Measurements from ENCODE around the gene EFCAB8.
"Not testable (repeated sequence)": the region's sequence is repeated elsewhere in the genome, so short reads cannot be mapped to it uniquely, and the experiment has no call there.

EFCAB8 gene

GRCh38 chr20:32914031-32914430 is 55.3 kb downstream of the EFCAB8 start:
- no peak for DNase-seq

- no peak for DNase-seq
These were observed 58.6 kb downstream of the EFCAB8 start for GRCh38 chr20:32917191-32917950.

- no peak for DNase-seq
These were observed 59.6 kb downstream of the EFCAB8 start for GRCh38 chr20:32918296-32918695.

- DNase-seq, result no peak
These were observed 60.0 kb downstream of the EFCAB8 start for GRCh38 chr20:32918751-32919150.

- no peak for DNase-seq
These were observed 61.3 kb downstream of the EFCAB8 start for GRCh38 chr20:32920066-32920465.

- DNase-seq, result no peak
These were observed 62.0 kb downstream of the EFCAB8 start for GRCh38 chr20:32920530-32921298.

- no peak for DNase-seq
These were observed 63.7 kb downstream of the EFCAB8 start for GRCh38 chr20:32922466-32922865.

- DNase-seq, result no peak
These were observed 66.1 kb downstream of the EFCAB8 start for GRCh38 chr20:32924781-32925180.

GRCh38 chr20:32925481-32926196 is 66.9 kb downstream of the EFCAB8 start:
- no peak for DNase-seq

- no peak for DNase-seq
These were observed 70.4 kb downstream of the EFCAB8 start for GRCh38 chr20:32929162-32929561.

- no peak for DNase-seq
These were observed 71.5 kb downstream of the EFCAB8 start for GRCh38 chr20:32930181-32930580.

- DNase-seq, result no peak
These were observed 72.0 kb downstream of the EFCAB8 start for GRCh38 chr20:32930701-32931100.

GRCh38 chr20:32934580-32934979 is 75.9 kb downstream of the EFCAB8 start:
- DNase-seq, result no peak

- DNase-seq, result no peak
These were observed 82.6 kb downstream of the EFCAB8 start for GRCh38 chr20:32941155-32941885.

- no peak for DNase-seq
These were observed 84.8 kb downstream of the EFCAB8 start for GRCh38 chr20:32943490-32944052.

GRCh38 chr20:32945710-32946221 is 87.0 kb downstream of the EFCAB8 start:
- DNase-seq, result no peak

GRCh38 chr20:32946629-32947028 is 87.9 kb downstream of the EFCAB8 start:
- no peak for DNase-seq

- not testable (repeated sequence) for DNase-seq
These were observed 91.8 kb downstream of the EFCAB8 start for GRCh38 chr20:32950539-32950938.

GRCh38 chr20:32957459-32957858 is 98.7 kb downstream of the EFCAB8 start:
- DNase-seq, result no peak

GRCh38 chr20:32958574-32958973 is 99.9 kb downstream of the EFCAB8 start:
- no peak for DNase-seq

GRCh38 chr20:32959351-32960221 is 100.9 kb downstream of the EFCAB8 start:
- no peak for DNase-seq

GRCh38 chr20:32960222-32960518 is 101.4 kb downstream of the EFCAB8 start:
- DNase-seq, result no peak
